AG04449 (cell line): ENCODE measurements around the gene DIP2A.

Source experiments
- CTCF ChIA-PET: fragments of 350-600 bp; formaldehyde crosslinking; extraction: SDS; loops from one replicate; lab custom pipeline; 2021; ENCODE audit warnings: antibody characterized with exemption; lab: Yijun Ruan, JAX
- POLR2A ChIA-PET: fragments of 400-600, 350-600 bp; formaldehyde crosslinking; extraction: SDS; loops from one replicate; lab custom pipeline; 2020; ENCODE audit warnings: antibody characterized with exemption, inconsistent platforms; lab: Yijun Ruan, JAX
- DNase-seq: peaks from one replicate; pipeline ENCODE4 v3.0.0-alpha.2; 2010; ENCODE audit warnings: low read depth, low spot score
- H3K4me3 ChIP-seq: 2 replicates; pipeline ENCODE4 v1.5.1; 2011; ENCODE audit warnings: low read depth, mild to moderate bottlenecking, control low read depth, low read length
- CTCF ChIP-seq: IDR thresholded peaks from one replicate; pipeline ENCODE4 v1.5.1; 2011; ENCODE audit warnings: mild to moderate bottlenecking, moderate library complexity, low read length, control low read depth, inconsistent platforms; ENCODE audit not compliant: insufficient read depth; ENCODE audit errors: missing control alignments

Gene DIP2A

GRCh38 chr21:46436621-46437020 lies 22.1 kb upstream of the DIP2A start:
- CTCF ChIA-PET = no interaction called here
- no peak for DNase-seq
- H3K4me3 ChIP-seq = no peak overlapping the region
- POLR2A ChIA-PET = no interaction called here
- TF ChIP-seq CTCF = no peak

DNA sequence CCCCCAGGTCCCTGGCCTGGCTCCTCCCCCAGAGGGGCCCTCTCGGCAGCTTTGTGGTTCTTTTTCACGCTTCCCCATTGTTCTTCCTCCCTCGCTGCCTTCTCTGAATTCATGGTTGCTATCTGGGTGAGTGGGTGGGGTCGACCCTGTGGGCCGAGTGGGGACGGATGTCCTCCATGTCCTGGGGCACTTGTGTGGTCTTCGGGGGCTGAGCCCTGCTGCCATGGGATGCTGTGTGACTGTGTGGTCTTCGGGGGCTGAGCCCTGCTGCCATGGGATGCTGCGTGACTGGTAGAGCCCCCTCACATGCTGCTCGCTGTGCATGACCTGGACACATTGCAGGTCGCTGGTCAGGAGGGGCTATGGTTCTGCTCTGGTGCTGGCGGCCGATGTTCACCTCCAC lies 21.6 kb upstream of the DIP2A start:
- H3K4me3 ChIP-seq = no peak overlapping the region
- DNase-seq = no peak
- ChIA-PET CTCF (no interaction called here), POLR2A (no interaction called here)
- no peak for TF ChIP-seq CTCF

GRCh38 chr21:46437511-46437910 lies 21.2 kb upstream of the DIP2A start:
- no peak overlapping the region for H3K4me3 ChIP-seq
- no peak for TF ChIP-seq CTCF
- ChIA-PET CTCF (interaction anchor here (1.4 kb wide), 1 partner anchor 202 kb away, joined by 3 read pairs; no protein-coding TSS in a partner anchor), POLR2A (no interaction called here)
- DNase-seq = no peak

DNA sequence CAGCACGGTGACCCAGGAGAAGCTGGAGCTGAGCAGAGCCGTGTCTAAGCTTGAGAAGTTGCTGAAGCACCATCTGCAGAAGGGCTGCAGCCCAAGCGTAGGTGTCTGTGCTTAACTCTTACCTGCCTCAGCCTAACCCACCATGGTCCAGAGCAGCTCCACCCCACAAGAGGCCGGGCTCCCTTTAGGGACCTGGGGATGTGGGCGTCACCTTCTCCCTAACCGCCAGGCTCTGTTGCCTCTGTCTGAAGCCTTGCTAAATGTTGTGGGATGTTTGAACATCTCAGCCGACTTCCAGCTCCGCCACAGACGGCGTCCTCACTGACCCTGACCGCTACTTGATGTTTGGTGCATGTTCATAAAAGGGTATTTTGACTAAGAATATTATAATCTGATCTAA lies 20.4 kb upstream of the DIP2A start:
- DNase-seq = no peak
- POLR2A ChIA-PET = no interaction called here
- CTCF ChIA-PET = interaction anchor here (1.4 kb wide), 1 partner anchor 201 kb away, joined by 3 read pairs; no protein-coding TSS in a partner anchor
- no peak overlapping the region for H3K4me3 ChIP-seq
- TF ChIP-seq CTCF = no peak

DNA sequence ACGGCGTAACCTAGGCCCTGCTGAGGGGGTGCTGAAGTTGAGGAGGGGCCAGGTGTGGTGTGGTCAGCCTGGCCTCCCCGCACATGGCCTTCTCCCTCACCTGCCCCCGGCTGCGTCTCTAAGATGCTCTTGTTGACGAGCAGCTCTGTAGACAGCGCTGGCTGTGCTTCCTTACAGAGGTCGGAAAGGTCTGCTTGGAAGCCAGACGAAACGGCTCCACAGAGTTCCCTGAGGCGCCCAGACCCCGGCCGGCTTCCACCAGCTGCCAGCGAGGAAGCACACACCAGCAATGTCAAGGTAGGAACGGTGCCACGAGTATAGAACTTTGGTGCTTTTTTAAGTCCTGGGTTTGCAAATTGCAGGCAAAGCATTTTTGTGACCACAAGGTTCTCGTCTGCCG lies 18.8 kb upstream of the DIP2A start:
- DNase-seq = no peak
- no peak overlapping the region for H3K4me3 ChIP-seq
- ChIA-PET CTCF (no interaction called here), POLR2A (no interaction called here)
- TF ChIP-seq CTCF = no peak

GRCh38 chr21:46441331-46441730 lies 17.4 kb upstream of the DIP2A start:
- ChIA-PET POLR2A (no interaction called here), CTCF (no interaction called here)
- TF ChIP-seq CTCF = no peak
- no peak overlapping the region for H3K4me3 ChIP-seq
- DNase-seq = no peak
